ENCODE results near the gene SYT3.
A peak's percentile ranks its signal among the peaks of the same experiment; 100 is the strongest.

SYT3 gene

GRCh38 chr19:50661766-50662650 is 22.3 kb upstream of the SYT3 start:
- DNase-seq (ENCODE audit: low read depth, low spot score): no peak

GRCh38 chr19:50661023-50661422 is 21.3 kb upstream of the SYT3 start:
- no peak for DNase-seq (ENCODE audit: low read depth, low spot score)

- no peak for DNase-seq (ENCODE audit: low read depth, low spot score)
Measured at GRCh38 chr19:50660088-50660366, 20.3 kb upstream of the SYT3 start.

- DNase-seq (ENCODE audit: low read depth, low spot score): no peak
Measured at GRCh38 chr19:50659318-50660087, 19.8 kb upstream of the SYT3 start.

- DNase-seq (ENCODE audit: low read depth, low spot score): peak; percentile 49
Measured at GRCh38 chr19:50658441-50659317, 19.0 kb upstream of the SYT3 start.

GRCh38 chr19:50657712-50658440 is 18.2 kb upstream of the SYT3 start:
- DNase-seq (ENCODE audit: low read depth, low spot score): peak; percentile 85

- DNase-seq (ENCODE audit: low read depth, low spot score): no peak
Measured at GRCh38 chr19:50657222-50657669, 17.6 kb upstream of the SYT3 start.

GRCh38 chr19:50654882-50655281 is 15.2 kb upstream of the SYT3 start:
- DNase-seq (ENCODE audit: low read depth, low spot score): no peak

GRCh38 chr19:50652722-50653121 is 13.0 kb upstream of the SYT3 start:
- no peak for DNase-seq (ENCODE audit: low read depth, low spot score)

- DNase-seq (ENCODE audit: low read depth, low spot score): no peak
Measured at GRCh38 chr19:50651174-50651573, 11.5 kb upstream of the SYT3 start.

- DNase-seq (ENCODE audit: low read depth, low spot score): no peak
Measured at GRCh38 chr19:50649433-50650391, 10.0 kb upstream of the SYT3 start, which contains the start of gene C19orf81. C19orf81 (plus strand) TSS chr19:50649445; CDS start chr19:50649445, 0 bp downstream.

- DNase-seq (ENCODE audit: low read depth, low spot score): no peak
Measured at GRCh38 chr19:50648659-50649058, 9.0 kb upstream of the SYT3 start.

- DNase-seq (ENCODE audit: low read depth, low spot score): no peak
Measured at GRCh38 chr19:50647879-50648615, 8.4 kb upstream of the SYT3 start.

- no peak for DNase-seq (ENCODE audit: low read depth, low spot score)
Measured at GRCh38 chr19:50646074-50646807, 6.6 kb upstream of the SYT3 start.

- DNase-seq (ENCODE audit: low read depth, low spot score): no peak
Measured at GRCh38 chr19:50645107-50645506, 5.4 kb upstream of the SYT3 start.

- DNase-seq (ENCODE audit: low read depth, low spot score): no peak
Measured at GRCh38 chr19:50644315-50644915, 4.7 kb upstream of the SYT3 start.

GRCh38 chr19:50640368-50640767 is 687 bp upstream of the SYT3 start:
- DNase-seq (ENCODE audit: low read depth, low spot score): no peak

GRCh38 chr19:50638600-50638999 is 1.1 kb downstream of the SYT3 start:
- DNase-seq (ENCODE audit: low read depth, low spot score): no peak
